MCF 10A (cell line): ENCODE data around the gene PHF5A. TPM values are rescaled to one million over a fixed set of nuclear protein-coding genes. Genes with fewer than 3 reads are reported as not detected.
"Not testable (repeated sequence)": the region's sequence is repeated elsewhere in the genome, so short reads cannot be mapped to it uniquely, and the experiment has no call there.

Experiments used
- BruUV-seq: library from RNA; stranded (reverse); fragments of 400-500 nt; replicated peaks from 2 replicates; lab custom pipeline; 2021; lab: Mats Ljungman, UMichigan
- CTCF ChIA-PET: fragments of 300-600 bp; sonication (Branson Sonifier 250); formaldehyde crosslinking; extraction: SDS; loops from one replicate; lab custom pipeline; 2021; ENCODE audit warnings: antibody characterized with exemption, inconsistent platforms; lab: Yijun Ruan, JAX
- POLR2A ChIA-PET: fragments of 300-600, 350-650 bp; sonication (Branson Sonifier 250); formaldehyde crosslinking; extraction: SDS; loops from one replicate; lab custom pipeline; 2020; ENCODE audit warnings: antibody characterized with exemption, inconsistent platforms; lab: Yijun Ruan, JAX
- DNase-seq: peaks from one replicate; pipeline ENCODE4 v3.0.0-alpha.2; 2018; ENCODE audit not compliant: unreplicated experiment
- H3K27ac Mint-ChIP-seq: one replicate; pipeline ENCODE4 v1.8.0; 2022; ENCODE audit warnings: mild to moderate bottlenecking, low read depth, mixed read lengths; ENCODE audit not compliant: unreplicated experiment
- H3K27me3 Mint-ChIP-seq: one replicate; pipeline ENCODE4 v1.8.0; 2022; ENCODE audit warnings: mixed read lengths; ENCODE audit not compliant: insufficient read depth, unreplicated experiment
- H3K36me3 Mint-ChIP-seq: one replicate; pipeline ENCODE4 v1.8.0; 2022; ENCODE audit warnings: mild to moderate bottlenecking, moderate library complexity, mixed read lengths; ENCODE audit not compliant: insufficient read depth, unreplicated experiment
- H3K4me1 Mint-ChIP-seq: one replicate; pipeline ENCODE4 v1.8.0; 2022; ENCODE audit warnings: mixed read lengths; ENCODE audit not compliant: insufficient read depth, unreplicated experiment
- H3K4me3 Mint-ChIP-seq: one replicate; pipeline ENCODE4 v1.8.0; 2022; ENCODE audit warnings: mild to moderate bottlenecking, moderate library complexity, mixed read lengths; ENCODE audit not compliant: unreplicated experiment
- H3K9me3 Mint-ChIP-seq: one replicate; pipeline ENCODE4 v1.8.0; 2022; ENCODE audit warnings: mixed read lengths; ENCODE audit not compliant: unreplicated experiment
- CTCF ChIP-seq: fragments of 200-600 bp; IDR thresholded peaks from one replicate; pipeline ENCODE4 v1.8.0; 2022; ENCODE audit warnings: antibody characterized with exemption, mild to moderate bottlenecking; ENCODE audit not compliant: unreplicated experiment
- intact Hi-C: fragments of 100-400 bp; cut with micrococcal nuclease; formaldehyde crosslinking; loops from 2 replicates; pipeline ENCODE4 v1.14.1; 2022
- total RNA-seq: library from RNA; stranded (reverse); gene quantifications from 2 replicates; pipeline ENCODE4 v1.2.3, GENCODE V29; 2022

PHF5A gene
- total RNA-seq, 1 experiment from 2014 or later, result 62.3 TPM

GRCh38 chr22:41442240-41442792 lies 26.2 kb downstream of the PHF5A start:
- POLR2A ChIA-PET, result interaction anchor here (0.6 to 9.4 kb wide), 3 partner anchors 25 to 346 kb away, joined by 3 to 302 read pairs (median 6); partner anchors contain the start of genes ACO2 and PHF5A
- H3K4me3 Mint-ChIP-seq, result peak overlapping the region; percentile 96

GRCh38 chr22:41440511-41440910 lies 28.0 kb downstream of the PHF5A start:
- POLR2A ChIA-PET, result not testable (repeated sequence)
- CTCF ChIA-PET, result interaction anchor here (0.6 kb wide), 1 partner anchor 396 kb away, joined by 3 read pairs; no protein-coding TSS in a partner anchor

More at GRCh38 chr22:41442240-41442792, 26.2 kb downstream of the PHF5A start:
- Mint-ChIP-seq H3K4me1 (no peaks in the 10 kb centered on the region), H3K36me3 (peaks cover 68% of the 10 kb centered on the region), H3K27me3 (no peaks in the 10 kb centered on the region), H3K9me3 (no peaks in the 10 kb centered on the region), H3K27ac (no peak overlapping the region)
- DNase-seq, result no peak
- no peak for TF ChIP-seq CTCF
- no TSS peak for BruUV-seq
- intact Hi-C loops, result no loop called here
- CTCF ChIA-PET, result interaction anchor here (0.6 to 1.6 kb wide), 5 partner anchors 14 to 59 kb away, joined by 3 to 11 read pairs (median 3); no protein-coding TSS in a partner anchor

GRCh38 chr22:41437198-41437597 lies 31.3 kb downstream of the PHF5A start:
- Mint-ChIP-seq H3K36me3 (peaks cover 86% of the 10 kb centered on the region), H3K27me3 (no peaks in the 10 kb centered on the region), H3K4me3 (no peak overlapping the region), H3K9me3 (no peaks in the 10 kb centered on the region), H3K4me1 (no peaks in the 10 kb centered on the region), H3K27ac (peak overlapping the region; percentile 23)
- CTCF ChIA-PET, result interaction anchor here (0.6 to 1.1 kb wide), 3 partner anchors 33 to 279 kb away, joined by 3 read pairs; no protein-coding TSS in a partner anchor
- TF ChIP-seq CTCF, result no peak
- POLR2A ChIA-PET, result interaction anchor here (0.9 to 1.4 kb wide), 3 partner anchors 8 to 20 kb away, joined by 3 to 5 read pairs (median 3); no protein-coding TSS in a partner anchor
- intact Hi-C loops, result no loop called here
- DNase-seq, result no peak
- no TSS peak for BruUV-seq

More at GRCh38 chr22:41440511-41440910, 28.0 kb downstream of the PHF5A start:
- H3K4me1 Mint-ChIP-seq, H3K4me3 Mint-ChIP-seq, DNase-seq, H3K9me3 Mint-ChIP-seq, intact Hi-C loops, H3K27me3 Mint-ChIP-seq, H3K27ac Mint-ChIP-seq, BruUV-seq: not testable (repeated sequence)
- H3K36me3 Mint-ChIP-seq, result peaks cover 79% of the 10 kb centered on the region

- H3K9me3 Mint-ChIP-seq, result no peaks in the 10 kb centered on the region
- POLR2A ChIA-PET, result interaction anchor here (0.6 to 1.4 kb wide), 5 partner anchors 9 to 196 kb away, joined by 3 to 5 read pairs (median 3); no protein-coding TSS in a partner anchor
- BruUV-seq, result no TSS peak
- no peaks in the 10 kb centered on the region for H3K4me1 Mint-ChIP-seq
- peaks cover 86% of the 10 kb centered on the region for H3K36me3 Mint-ChIP-seq
- CTCF ChIA-PET, result interaction anchor here (0.6 to 1.1 kb wide), 2 partner anchors 33 to 160 kb away, joined by 3 read pairs; no protein-coding TSS in a partner anchor
- H3K27me3 Mint-ChIP-seq, result no peaks in the 10 kb centered on the region
- peak overlapping the region; percentile 23 for H3K27ac Mint-ChIP-seq
- H3K4me3 Mint-ChIP-seq, result no peak overlapping the region
- no peak for TF ChIP-seq CTCF
- intact Hi-C loops, result no loop called here
- no peak for DNase-seq
Observed at GRCh38 chr22:41436322-41437113, 32.0 kb downstream of the PHF5A start.
